ENCODE data around the gene KRTAP3-3. TPM values are rescaled to one million over a fixed set of nuclear protein-coding genes. Genes with fewer than 3 reads are reported as not detected.

The KRTAP3-3 gene
- total RNA-seq, 1 experiment from 2014 or later: not detected

DNA sequence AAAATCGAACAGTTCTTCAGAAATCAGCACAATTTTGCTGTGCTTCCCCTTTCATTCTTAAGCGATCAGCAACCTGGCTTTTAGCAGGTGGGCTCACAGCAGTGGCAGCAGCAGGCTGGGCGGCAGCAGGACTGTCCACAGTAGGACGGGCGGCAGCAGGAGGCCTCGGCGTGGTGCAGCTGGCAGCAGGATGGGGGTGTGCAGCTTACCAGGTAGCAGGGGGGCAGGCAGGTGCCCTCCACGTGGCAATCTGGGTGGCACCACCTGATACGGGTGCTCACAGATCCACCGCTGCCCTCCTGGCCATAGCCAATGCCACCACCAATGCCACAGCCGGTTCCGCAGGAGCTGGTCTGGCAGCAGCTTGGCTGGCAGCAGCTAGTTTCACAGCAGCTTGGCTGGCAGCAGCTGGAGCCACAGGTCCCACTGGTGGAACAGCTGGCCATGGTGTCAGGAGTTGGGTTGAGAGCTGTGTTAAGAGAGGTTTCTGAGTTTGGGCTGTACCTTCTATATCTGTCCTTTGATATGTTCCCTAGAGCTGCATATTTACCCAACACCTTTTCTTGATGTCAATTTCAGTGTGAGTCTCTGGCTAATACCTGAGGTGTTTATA, 35.8 kb upstream of the KRTAP3-3 start, which contains the start of gene KRTAP1-4 (continued):
- no peak for TF ChIP-seq CREB1 (CRISPR knock-in tag; IDR thresholded peaks at IDR 0.05)
- no peak for TF ChIP-seq ZNF416 (CRISPR knock-in tag; IDR thresholded peaks at IDR 0.05)
- no peak for TF ChIP-seq ZNF671 (CRISPR knock-in tag; IDR thresholded peaks at IDR 0.05)
- TF ChIP-seq, protein P1, sequence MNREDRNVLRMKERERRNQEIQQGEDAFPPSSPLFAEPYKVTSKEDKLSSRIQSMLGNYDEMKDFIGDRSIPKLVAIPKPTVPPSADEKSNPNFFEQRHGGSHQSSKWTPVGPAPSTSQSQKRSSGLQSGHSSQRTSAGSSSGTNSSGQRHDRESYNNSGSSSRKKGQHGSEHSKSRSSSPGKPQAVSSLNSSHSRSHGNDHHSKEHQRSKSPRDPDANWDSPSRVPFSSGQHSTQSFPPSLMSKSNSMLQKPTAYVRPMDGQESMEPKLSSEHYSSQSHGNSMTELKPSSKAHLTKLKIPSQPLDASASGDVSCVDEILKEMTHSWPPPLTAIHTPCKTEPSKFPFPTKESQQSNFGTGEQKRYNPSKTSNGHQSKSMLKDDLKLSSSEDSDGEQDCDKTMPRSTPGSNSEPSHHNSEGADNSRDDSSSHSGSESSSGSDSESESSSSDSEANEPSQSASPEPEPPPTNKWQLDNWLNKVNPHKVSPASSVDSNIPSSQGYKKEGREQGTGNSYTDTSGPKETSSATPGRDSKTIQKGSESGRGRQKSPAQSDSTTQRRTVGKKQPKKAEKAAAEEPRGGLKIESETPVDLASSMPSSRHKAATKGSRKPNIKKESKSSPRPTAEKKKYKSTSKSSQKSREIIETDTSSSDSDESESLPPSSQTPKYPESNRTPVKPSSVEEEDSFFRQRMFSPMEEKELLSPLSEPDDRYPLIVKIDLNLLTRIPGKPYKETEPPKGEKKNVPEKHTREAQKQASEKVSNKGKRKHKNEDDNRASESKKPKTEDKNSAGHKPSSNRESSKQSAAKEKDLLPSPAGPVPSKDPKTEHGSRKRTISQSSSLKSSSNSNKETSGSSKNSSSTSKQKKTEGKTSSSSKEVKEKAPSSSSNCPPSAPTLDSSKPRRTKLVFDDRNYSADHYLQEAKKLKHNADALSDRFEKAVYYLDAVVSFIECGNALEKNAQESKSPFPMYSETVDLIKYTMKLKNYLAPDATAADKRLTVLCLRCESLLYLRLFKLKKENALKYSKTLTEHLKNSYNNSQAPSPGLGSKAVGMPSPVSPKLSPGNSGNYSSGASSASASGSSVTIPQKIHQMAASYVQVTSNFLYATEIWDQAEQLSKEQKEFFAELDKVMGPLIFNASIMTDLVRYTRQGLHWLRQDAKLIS (CRISPR knock-in tag; IDR thresholded peaks at IDR 0.05; ENCODE audit: borderline replicate concordance): no peak
- TF ChIP-seq FOXJ3 (CRISPR knock-in tag; IDR thresholded peaks at IDR 0.05; ENCODE audit: borderline replicate concordance): no peak
- TF ChIP-seq GRHL2 (CRISPR knock-in tag; IDR thresholded peaks at IDR 0.05; ENCODE audit: insufficient replicate concordance, severe bottlenecking): no peak
- no peak for TF ChIP-seq ZNF232 (CRISPR knock-in tag; IDR thresholded peaks at IDR 0.05)

GRCh38 chr17:41026715-41027471, 32.9 kb upstream of the KRTAP3-3 start, which contains the start of gene KRTAP1-5:
TSS of gene KRTAP1-5 (minus strand) at chr17:41027208. CDS start at chr17:41027155, 53 bp downstream.
- Mint-ChIP-seq H3K27ac (no peak within 1 kb of the TSS), H3K27me3 (ENCODE audit: low read depth) (no peaks in the 10 kb centered on the region), H3K4me1 (no peaks in the 10 kb centered on the region), H3K36me3 (no peaks in the 10 kb centered on the region), H3K4me3 (no peak within 1 kb of the TSS), H3K9me3 (peaks cover 5% of the 10 kb centered on the region; the same call in 1 of the 2 replicates)
- no peak for DNase-seq (ENCODE audit: low spot score)
- ATAC-seq: no peak
- ChIA-PET CTCF (interaction anchor here (0.5 kb wide), 1 partner anchor 1319 kb away, joined by 3 read pairs; no protein-coding TSS in a partner anchor), POLR2A (no interaction called here)
- TF ChIP-seq, protein P2, sequence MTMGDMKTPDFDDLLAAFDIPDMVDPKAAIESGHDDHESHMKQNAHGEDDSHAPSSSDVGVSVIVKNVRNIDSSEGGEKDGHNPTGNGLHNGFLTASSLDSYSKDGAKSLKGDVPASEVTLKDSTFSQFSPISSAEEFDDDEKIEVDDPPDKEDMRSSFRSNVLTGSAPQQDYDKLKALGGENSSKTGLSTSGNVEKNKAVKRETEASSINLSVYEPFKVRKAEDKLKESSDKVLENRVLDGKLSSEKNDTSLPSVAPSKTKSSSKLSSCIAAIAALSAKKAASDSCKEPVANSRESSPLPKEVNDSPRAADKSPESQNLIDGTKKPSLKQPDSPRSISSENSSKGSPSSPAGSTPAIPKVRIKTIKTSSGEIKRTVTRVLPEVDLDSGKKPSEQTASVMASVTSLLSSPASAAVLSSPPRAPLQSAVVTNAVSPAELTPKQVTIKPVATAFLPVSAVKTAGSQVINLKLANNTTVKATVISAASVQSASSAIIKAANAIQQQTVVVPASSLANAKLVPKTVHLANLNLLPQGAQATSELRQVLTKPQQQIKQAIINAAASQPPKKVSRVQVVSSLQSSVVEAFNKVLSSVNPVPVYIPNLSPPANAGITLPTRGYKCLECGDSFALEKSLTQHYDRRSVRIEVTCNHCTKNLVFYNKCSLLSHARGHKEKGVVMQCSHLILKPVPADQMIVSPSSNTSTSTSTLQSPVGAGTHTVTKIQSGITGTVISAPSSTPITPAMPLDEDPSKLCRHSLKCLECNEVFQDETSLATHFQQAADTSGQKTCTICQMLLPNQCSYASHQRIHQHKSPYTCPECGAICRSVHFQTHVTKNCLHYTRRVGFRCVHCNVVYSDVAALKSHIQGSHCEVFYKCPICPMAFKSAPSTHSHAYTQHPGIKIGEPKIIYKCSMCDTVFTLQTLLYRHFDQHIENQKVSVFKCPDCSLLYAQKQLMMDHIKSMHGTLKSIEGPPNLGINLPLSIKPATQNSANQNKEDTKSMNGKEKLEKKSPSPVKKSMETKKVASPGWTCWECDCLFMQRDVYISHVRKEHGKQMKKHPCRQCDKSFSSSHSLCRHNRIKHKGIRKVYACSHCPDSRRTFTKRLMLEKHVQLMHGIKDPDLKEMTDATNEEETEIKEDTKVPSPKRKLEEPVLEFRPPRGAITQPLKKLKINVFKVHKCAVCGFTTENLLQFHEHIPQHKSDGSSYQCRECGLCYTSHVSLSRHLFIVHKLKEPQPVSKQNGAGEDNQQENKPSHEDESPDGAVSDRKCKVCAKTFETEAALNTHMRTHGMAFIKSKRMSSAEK (CRISPR knock-in tag; IDR thresholded peaks at IDR 0.05; ENCODE audit: borderline replicate concordance): no peak
- TF ChIP-seq ZNF232 (CRISPR knock-in tag; IDR thresholded peaks at IDR 0.05): no peak
- TF ChIP-seq, protein P3, sequence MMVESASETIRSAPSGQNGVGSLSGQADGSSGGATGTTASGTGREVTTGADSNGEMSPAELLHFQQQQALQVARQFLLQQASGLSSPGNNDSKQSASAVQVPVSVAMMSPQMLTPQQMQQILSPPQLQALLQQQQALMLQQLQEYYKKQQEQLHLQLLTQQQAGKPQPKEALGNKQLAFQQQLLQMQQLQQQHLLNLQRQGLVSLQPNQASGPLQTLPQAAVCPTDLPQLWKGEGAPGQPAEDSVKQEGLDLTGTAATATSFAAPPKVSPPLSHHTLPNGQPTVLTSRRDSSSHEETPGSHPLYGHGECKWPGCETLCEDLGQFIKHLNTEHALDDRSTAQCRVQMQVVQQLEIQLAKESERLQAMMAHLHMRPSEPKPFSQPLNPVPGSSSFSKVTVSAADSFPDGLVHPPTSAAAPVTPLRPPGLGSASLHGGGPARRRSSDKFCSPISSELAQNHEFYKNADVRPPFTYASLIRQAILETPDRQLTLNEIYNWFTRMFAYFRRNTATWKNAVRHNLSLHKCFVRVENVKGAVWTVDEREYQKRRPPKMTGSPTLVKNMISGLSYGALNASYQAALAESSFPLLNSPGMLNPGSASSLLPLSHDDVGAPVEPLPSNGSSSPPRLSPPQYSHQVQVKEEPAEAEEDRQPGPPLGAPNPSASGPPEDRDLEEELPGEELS (CRISPR knock-in tag; IDR thresholded peaks at IDR 0.05): no peak
- no peak for TF ChIP-seq ZNF263 (CRISPR knock-in tag; IDR thresholded peaks at IDR 0.05; ENCODE audit: low read depth)
- no peak for TF ChIP-seq ZNF138 (CRISPR knock-in tag; conservative IDR thresholded peaks at IDR 0.05)
- TF ChIP-seq, protein P4, sequence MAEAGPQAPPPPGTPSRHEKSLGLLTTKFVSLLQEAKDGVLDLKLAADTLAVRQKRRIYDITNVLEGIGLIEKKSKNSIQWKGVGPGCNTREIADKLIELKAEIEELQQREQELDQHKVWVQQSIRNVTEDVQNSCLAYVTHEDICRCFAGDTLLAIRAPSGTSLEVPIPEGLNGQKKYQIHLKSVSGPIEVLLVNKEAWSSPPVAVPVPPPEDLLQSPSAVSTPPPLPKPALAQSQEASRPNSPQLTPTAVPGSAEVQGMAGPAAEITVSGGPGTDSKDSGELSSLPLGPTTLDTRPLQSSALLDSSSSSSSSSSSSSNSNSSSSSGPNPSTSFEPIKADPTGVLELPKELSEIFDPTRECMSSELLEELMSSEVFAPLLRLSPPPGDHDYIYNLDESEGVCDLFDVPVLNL (CRISPR knock-in tag; IDR thresholded peaks at IDR 0.05; ENCODE audit: borderline replicate concordance, low read depth): no peak
- TF ChIP-seq, protein P1 (CRISPR knock-in tag; IDR thresholded peaks at IDR 0.05; ENCODE audit: borderline replicate concordance): no peak
- TF ChIP-seq NFYB (CRISPR knock-in tag; conservative IDR thresholded peaks at IDR 0.05; ENCODE audit: low read depth): no peak
- TF ChIP-seq, protein P5, sequence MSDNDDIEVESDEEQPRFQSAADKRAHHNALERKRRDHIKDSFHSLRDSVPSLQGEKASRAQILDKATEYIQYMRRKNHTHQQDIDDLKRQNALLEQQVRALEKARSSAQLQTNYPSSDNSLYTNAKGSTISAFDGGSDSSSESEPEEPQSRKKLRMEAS (CRISPR knock-in tag; IDR thresholded peaks at IDR 0.05): no peak
- TF ChIP-seq, protein P6, sequence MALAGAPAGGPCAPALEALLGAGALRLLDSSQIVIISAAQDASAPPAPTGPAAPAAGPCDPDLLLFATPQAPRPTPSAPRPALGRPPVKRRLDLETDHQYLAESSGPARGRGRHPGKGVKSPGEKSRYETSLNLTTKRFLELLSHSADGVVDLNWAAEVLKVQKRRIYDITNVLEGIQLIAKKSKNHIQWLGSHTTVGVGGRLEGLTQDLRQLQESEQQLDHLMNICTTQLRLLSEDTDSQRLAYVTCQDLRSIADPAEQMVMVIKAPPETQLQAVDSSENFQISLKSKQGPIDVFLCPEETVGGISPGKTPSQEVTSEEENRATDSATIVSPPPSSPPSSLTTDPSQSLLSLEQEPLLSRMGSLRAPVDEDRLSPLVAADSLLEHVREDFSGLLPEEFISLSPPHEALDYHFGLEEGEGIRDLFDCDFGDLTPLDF (CRISPR knock-in tag; IDR thresholded peaks at IDR 0.05): no peak
- TF ChIP-seq HMGA2 (CRISPR knock-in tag; IDR thresholded peaks at IDR 0.05): no peak
- TF ChIP-seq ELF4 (CRISPR knock-in tag; IDR thresholded peaks at IDR 0.05; ENCODE audit: low read depth): no peak

Measured in WTC11 (cell line).